GM23338 (cell line): ENCODE results near the gene BNC2. TPM values are rescaled to one million over a fixed set of nuclear protein-coding genes. Genes with fewer than 3 reads are reported as not detected.

Experiments
- ATAC-seq: fragments of 200-7000 bp; cut with Tn5 transposase; 3 replicates; pipeline ENCODE4 v1.9.1; 2020
- DNase-seq: peaks from one replicate; pipeline ENCODE4 v3.0.0-alpha.2; 2015; ENCODE audit warnings: low spot score
- H2AFZ ChIP-seq: fragments of 200-600 bp; sonication (generic); 2 replicates; pipeline ENCODE4 v1.8.0; 2016; ENCODE audit warnings: antibody characterized with exemption, mild to moderate bottlenecking, moderate library complexity
- H3F3A ChIP-seq: fragments of 200-600 bp; sonication (generic); replicated peaks from 2 replicates; pipeline ENCODE4 v1.8.0; 2017; ENCODE audit warnings: antibody characterized with exemption, mixed run types, low read depth
- H3K27ac ChIP-seq: fragments of 200-600 bp; sonication (generic); 2 replicates; pipeline ENCODE4 v1.6.1; 2016; ENCODE audit warnings: low read depth
- H3K27me3 ChIP-seq: fragments of 200-600 bp; sonication (generic); 2 replicates; pipeline ENCODE4 v1.8.0; 2016; ENCODE audit warnings: mild to moderate bottlenecking, mixed run types, moderate library complexity; ENCODE audit not compliant: insufficient read depth
- H3K36me3 ChIP-seq: fragments of 200-600 bp; sonication (generic); 2 replicates; pipeline ENCODE4 v1.8.0; 2016; ENCODE audit warnings: mild to moderate bottlenecking; ENCODE audit not compliant: insufficient read depth
- H3K4me1 ChIP-seq: fragments of 200-600 bp; sonication (generic); 2 replicates; pipeline ENCODE4 v1.8.0; 2016; ENCODE audit warnings: mild to moderate bottlenecking, moderate library complexity; ENCODE audit not compliant: insufficient read depth
- H3K4me2 ChIP-seq: fragments of 200-600 bp; sonication (generic); 2 replicates; pipeline ENCODE4 v1.7.1; 2017; ENCODE audit warnings: mixed run types
- H3K4me3 ChIP-seq: fragments of 200-600 bp; sonication (generic); 2 replicates; pipeline ENCODE4 v1.6.1; 2016; ENCODE audit warnings: mixed run types
- H3K79me2 ChIP-seq: fragments of 200-600 bp; sonication (generic); replicated peaks from 2 replicates; pipeline ENCODE4 v1.8.0; 2017; ENCODE audit warnings: mild to moderate bottlenecking; ENCODE audit not compliant: insufficient read depth
- H3K9me2 ChIP-seq: fragments of 200-600 bp; sonication (generic); 2 replicates; pipeline ENCODE4 v1.8.0; 2017; ENCODE audit not compliant: insufficient read depth
- H4K20me1 ChIP-seq: fragments of 200-600 bp; sonication (generic); replicated peaks from 2 replicates; pipeline ENCODE4 v1.8.0; 2017; ENCODE audit warnings: mild to moderate bottlenecking; ENCODE audit not compliant: insufficient read depth
- H3K27ac Mint-ChIP-seq: 2 replicates; pipeline ENCODE4 v1.8.0; 2020; ENCODE audit warnings: inconsistent platforms, mild to moderate bottlenecking, moderate library complexity, mixed read lengths
- H3K27me3 Mint-ChIP-seq: 3 replicates; pipeline ENCODE4 v1.8.0; 2022; ENCODE audit warnings: low read depth, mild to moderate bottlenecking, moderate library complexity, mixed read lengths, inconsistent platforms; ENCODE audit not compliant: insufficient read depth, poor library complexity
- H3K36me3 Mint-ChIP-seq: 3 replicates; pipeline ENCODE4 v1.8.0; 2021; ENCODE audit warnings: low read depth, mild to moderate bottlenecking, inconsistent platforms, moderate library complexity, mixed read lengths
- H3K4me1 Mint-ChIP-seq: 3 replicates; pipeline ENCODE4 v1.8.0; 2020; ENCODE audit warnings: mild to moderate bottlenecking, inconsistent platforms, mixed read lengths
- H3K4me3 Mint-ChIP-seq: 3 replicates; pipeline ENCODE4 v1.8.0; 2021; ENCODE audit warnings: moderate library complexity, mild to moderate bottlenecking, inconsistent platforms, mixed read lengths
- H3K9me3 Mint-ChIP-seq: 3 replicates; pipeline ENCODE4 v1.8.0; 2020; ENCODE audit warnings: moderate library complexity, mild to moderate bottlenecking, inconsistent platforms, mixed read lengths
- CREB1 ChIP-seq: fragments of 250-450 bp; sonication (Bioruptor Pico); IDR thresholded peaks from 2 replicates; pipeline ENCODE4 v1.5.0; 2020; ENCODE audit warnings: low read depth, mild to moderate bottlenecking, moderate library complexity
- ETS1 ChIP-seq: IDR thresholded peaks from 2 replicates; pipeline ENCODE4 v1.6.1; 2016; ENCODE audit warnings: antibody characterized with exemption
- EZH2 ChIP-seq: fragments of 200-600 bp; sonication (generic); IDR thresholded peaks from one replicate; pipeline ENCODE4 v1.8.0; 2017; ENCODE audit warnings: antibody characterized with exemption, mild to moderate bottlenecking, low read depth; ENCODE audit not compliant: unreplicated experiment
- EZH2phosphoT487 ChIP-seq: fragments of 200-600 bp; sonication (generic); IDR thresholded peaks from one replicate; pipeline ENCODE4 v1.8.1; 2018; ENCODE audit warnings: antibody characterized with exemption; ENCODE audit not compliant: unreplicated experiment
- JUNB ChIP-seq: IDR thresholded peaks from one replicate; pipeline ENCODE4 v1.6.1; 2016; ENCODE audit warnings: antibody characterized with exemption; ENCODE audit not compliant: unreplicated experiment
- NANOG ChIP-seq: IDR thresholded peaks from 2 replicates; pipeline ENCODE4 v1.6.1; 2016; ENCODE audit warnings: antibody characterized with exemption, borderline replicate concordance
- POLR2AphosphoS5 ChIP-seq: IDR thresholded peaks from 2 replicates; pipeline ENCODE4 v1.6.1; 2016; ENCODE audit warnings: antibody characterized with exemption, low read depth
- REST ChIP-seq: IDR thresholded peaks from one replicate; pipeline ENCODE4 v1.6.1; 2018; ENCODE audit warnings: antibody characterized with exemption; ENCODE audit not compliant: unreplicated experiment
- STAT1 ChIP-seq: IDR thresholded peaks from one replicate; pipeline ENCODE4 v1.6.1; 2016; ENCODE audit warnings: antibody characterized with exemption; ENCODE audit not compliant: unreplicated experiment
- ZNF114 ChIP-seq: fragments of 250-450 bp; sonication (Bioruptor Pico); IDR thresholded peaks from 2 replicates; pipeline ENCODE4 v1.5.0; 2020; ENCODE audit warnings: mild to moderate bottlenecking, moderate library complexity
- ZNF331 ChIP-seq: fragments of 250-450 bp; sonication (Bioruptor Pico); IDR thresholded peaks from 2 replicates; pipeline ENCODE4 v1.5.0; 2020; ENCODE audit warnings: low read depth, mild to moderate bottlenecking, moderate library complexity
- ZNF462 ChIP-seq: fragments of 250-450 bp; sonication (Bioruptor Pico); IDR thresholded peaks from 2 replicates; pipeline ENCODE4 v1.5.0; 2020; ENCODE audit warnings: mild to moderate bottlenecking, moderate library complexity
- polyA plus RNA-seq: library from polyadenylated mRNA; unstranded; fragments of >200 nt; fragmentation: Nextera tagmentation; extraction: Ambion mirVana; gene quantifications from 2 replicates; pipeline ENCODE4 v1.2.1, GENCODE V29; 2016
- total RNA-seq: library from RNA; depleted of rRNA; stranded (reverse); fragments of >200 nt; shearing (Covaris generic); gene quantifications from 2 replicates; pipeline ENCODE4 v1.2.3, GENCODE V29; 2014
- TF ChIP-seq, protein P1 (sequence below), 2 experiments: fragments of 200-600 bp in 1 of 2; sonication (generic) in 1 of 2; conservative IDR thresholded peaks; 2 replicates each; pipeline versions ENCODE4 v1.5.1 to v1.6.1; 2016 to 2017; ENCODE audit warnings: antibody characterized with exemption in 2 of 2, low read depth in 2 of 2, mild to moderate bottlenecking in 2 of 2, moderate library complexity in 1 of 2

Gene BNC2
- total and polyA plus RNA-seq, 2 experiments from 2014 or later: 12.7 to 13.2 TPM

- H3K9me3 Mint-ChIP-seq: no peaks in the 10 kb centered on the region
- Histone ChIP-seq H3F3A (no peaks in the 10 kb centered on the region), H3K36me3 (no peaks in the 10 kb centered on the region), H2AFZ (no peak overlapping the region), H4K20me1 (no peaks in the 10 kb centered on the region), H3K4me3 (no peak overlapping the region), H3K9me2 (no peaks in the 10 kb centered on the region; the same call in 1 of the 2 replicates), H3K27me3 (no peaks in the 10 kb centered on the region), H3K4me1 (peaks cover 6% of the 10 kb centered on the region; the same call in 1 of the 2 replicates), H3K27ac (no peak overlapping the region), H3K4me2 (no peak overlapping the region), H3K79me2 (no peaks in the 10 kb centered on the region)
- DNase-seq (no peak), ATAC-seq (no peak)
- no peak overlapping the region for H3K27ac Mint-ChIP-seq
- H3K4me1 Mint-ChIP-seq: peaks cover 35% of the 10 kb centered on the region
- no peaks in the 10 kb centered on the region for H3K27me3 Mint-ChIP-seq
- no peak overlapping the region for H3K4me3 Mint-ChIP-seq
- no peak for TF ChIP-seq NANOG
- no peak for TF ChIP-seq CREB1 (CRISPR knock-in tag)
- no peak for TF ChIP-seq STAT1
- TF ChIP-seq EZH2phosphoT487: no peak
- TF ChIP-seq JUNB: no peak
- TF ChIP-seq ZNF331 (CRISPR knock-in tag): no peak
- no peak for TF ChIP-seq POLR2AphosphoS5
- TF ChIP-seq ZNF462 (CRISPR knock-in tag): no peak
- TF ChIP-seq ETS1: no peak
- TF ChIP-seq EZH2: no peak
- TF ChIP-seq REST: no peak
- TF ChIP-seq, protein P1, sequence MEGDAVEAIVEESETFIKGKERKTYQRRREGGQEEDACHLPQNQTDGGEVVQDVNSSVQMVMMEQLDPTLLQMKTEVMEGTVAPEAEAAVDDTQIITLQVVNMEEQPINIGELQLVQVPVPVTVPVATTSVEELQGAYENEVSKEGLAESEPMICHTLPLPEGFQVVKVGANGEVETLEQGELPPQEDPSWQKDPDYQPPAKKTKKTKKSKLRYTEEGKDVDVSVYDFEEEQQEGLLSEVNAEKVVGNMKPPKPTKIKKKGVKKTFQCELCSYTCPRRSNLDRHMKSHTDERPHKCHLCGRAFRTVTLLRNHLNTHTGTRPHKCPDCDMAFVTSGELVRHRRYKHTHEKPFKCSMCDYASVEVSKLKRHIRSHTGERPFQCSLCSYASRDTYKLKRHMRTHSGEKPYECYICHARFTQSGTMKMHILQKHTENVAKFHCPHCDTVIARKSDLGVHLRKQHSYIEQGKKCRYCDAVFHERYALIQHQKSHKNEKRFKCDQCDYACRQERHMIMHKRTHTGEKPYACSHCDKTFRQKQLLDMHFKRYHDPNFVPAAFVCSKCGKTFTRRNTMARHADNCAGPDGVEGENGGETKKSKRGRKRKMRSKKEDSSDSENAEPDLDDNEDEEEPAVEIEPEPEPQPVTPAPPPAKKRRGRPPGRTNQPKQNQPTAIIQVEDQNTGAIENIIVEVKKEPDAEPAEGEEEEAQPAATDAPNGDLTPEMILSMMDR (conservative IDR thresholded peaks at IDR 0.05; ENCODE audit: low read depth in 2 of 2): no peak
- no peak for TF ChIP-seq ZNF114
- no peaks in the 10 kb centered on the region for H3K36me3 Mint-ChIP-seq
These were observed 224.5 kb downstream of the BNC2 start for GRCh38 chr9:16645970-16646369.
